A549 treated with DMSO at 1 μM for 4 hours (cell line): ENCODE data around the gene DTX1. TPM values are rescaled to one million over a fixed set of nuclear protein-coding genes. Genes with fewer than 3 reads are reported as not detected.

ENCODE experiments used
- total RNA-seq: library from RNA; stranded (reverse); fragments of 200-300 nt; extraction: Qiagen RNA extraction; gene quantifications from 5 replicates; pipeline ENCODE4 v1.2.3, GENCODE V29; 2022; ENCODE audit warnings: low read depth

The DTX1 gene
- 0.23 to 0.50 TPM (median 0.34 TPM) in 5 replicates for total RNA-seq

GRCh38 chr12:113056631-113057488, at the start of gene DTX1:
DTX1 (plus strand) TSS chr12:113056730; CDS start chr12:113058193, 1,463 bp downstream.

GRCh38 chr12:113135178-113136127, 78.9 kb downstream of the DTX1 start, which contains the start of gene RASAL1:
RASAL1 (minus strand) TSS chr12:113135761; CDS start chr12:113135462, 299 bp downstream.

Other genes starting within 250 kb of the DTX1 start
- 43.4 to 72.2 TPM (median 61.4 TPM) in 5 replicates for gene OAS1, start 149.8 kb upstream of the DTX1 start, total RNA-seq
- gene OAS3, start 118.3 kb upstream of the DTX1 start, total RNA-seq: 26.1 to 34.6 TPM (median 29.7 TPM) in 5 replicates
- 0.16 to 0.37 TPM (median 0.27 TPM) in 4 of 5 replicates, not detected in the other for gene OAS2, start 78.2 kb upstream of the DTX1 start, total RNA-seq
- 0.24 to 0.42 TPM (median 0.32 TPM) in 5 replicates for gene RASAL1, start 79.0 kb downstream of the DTX1 start, total RNA-seq
- gene CFAP73, start 93.0 kb downstream of the DTX1 start, total RNA-seq: 0.14 to 0.20 TPM (median 0.16 TPM) in 4 of 5 replicates, not detected in the other
- gene DDX54, start 128.7 kb downstream of the DTX1 start, total RNA-seq: 49.9 to 93.4 TPM (median 78.9 TPM) in 5 replicates
- 29.5 to 39.0 TPM (median 35.1 TPM) in 5 replicates for gene RITA1, start 129.0 kb downstream of the DTX1 start, total RNA-seq
- 18.5 to 21.8 TPM (median 20.1 TPM) in 5 replicates for gene TPCN1, start 164.7 kb downstream of the DTX1 start, total RNA-seq